Stimulated activated CD4-positive, alpha-beta T cell treated with anti-CD3 and anti-CD28 coated beads, TNF-alpha, amount 100 ng/mL, for 48 hours (primary cell): ENCODE measurements around the gene SERPINA1.

Experiments
- DNase-seq, 3 donors: peaks; one replicate each; pipeline ENCODE4 v3.0.0-alpha.2; 2020; ENCODE audit warnings: low read depth in 3 of 3

SERPINA1 gene

GRCh38 chr14:94346065-94346786 lies 42.2 kb downstream of the SERPINA1 start:
- DNase-seq: peak; percentile 31 to 76 (median 36)

- no peak for DNase-seq
Measured at GRCh38 chr14:94345344-94346064, 42.9 kb downstream of the SERPINA1 start.

GRCh38 chr14:94344389-94344788 lies 44.0 kb downstream of the SERPINA1 start:
- no peak for DNase-seq

- no peak for DNase-seq
Measured at GRCh38 chr14:94343238-94344005, 45.0 kb downstream of the SERPINA1 start.

GRCh38 chr14:94342334-94342934 lies 46.0 kb downstream of the SERPINA1 start:
- DNase-seq: peak in 1 of 3 donors; percentile 24

GRCh38 chr14:94341656-94342333 lies 46.6 kb downstream of the SERPINA1 start:
- DNase-seq: no peak

- DNase-seq: no peak
Measured at GRCh38 chr14:94340533-94340932, 47.9 kb downstream of the SERPINA1 start.

GRCh38 chr14:94338023-94338422 lies 50.4 kb downstream of the SERPINA1 start:
- no peak for DNase-seq

GRCh38 chr14:94337274-94337673 lies 51.1 kb downstream of the SERPINA1 start:
- peak in 1 of 3 donors; percentile 8 for DNase-seq

- DNase-seq: no peak
Measured at GRCh38 chr14:94334872-94335271, 53.5 kb downstream of the SERPINA1 start.

GRCh38 chr14:94332587-94332986 lies 55.8 kb downstream of the SERPINA1 start:
- DNase-seq: no peak

- DNase-seq: no peak
Measured at GRCh38 chr14:94332063-94332583, 56.3 kb downstream of the SERPINA1 start.

- DNase-seq: no peak
Measured at GRCh38 chr14:94331462-94331861, 56.9 kb downstream of the SERPINA1 start.

- no peak for DNase-seq
Measured at GRCh38 chr14:94330857-94331256, 57.5 kb downstream of the SERPINA1 start.

- no peak for DNase-seq
Measured at GRCh38 chr14:94330432-94330831, 58.0 kb downstream of the SERPINA1 start.

GRCh38 chr14:94329857-94330256 lies 58.5 kb downstream of the SERPINA1 start:
- DNase-seq: no peak

- no peak for DNase-seq
Measured at GRCh38 chr14:94328196-94328595, 60.2 kb downstream of the SERPINA1 start.
